Measurements from ENCODE around the gene SMAD4. TPM values are rescaled to one million over a fixed set of nuclear protein-coding genes. Genes with fewer than 3 reads are reported as not detected.

Gene SMAD4
- polyA plus RNA-seq, 3 donors, result 21.0 to 34.0 (median 29.1) TPM

DNA sequence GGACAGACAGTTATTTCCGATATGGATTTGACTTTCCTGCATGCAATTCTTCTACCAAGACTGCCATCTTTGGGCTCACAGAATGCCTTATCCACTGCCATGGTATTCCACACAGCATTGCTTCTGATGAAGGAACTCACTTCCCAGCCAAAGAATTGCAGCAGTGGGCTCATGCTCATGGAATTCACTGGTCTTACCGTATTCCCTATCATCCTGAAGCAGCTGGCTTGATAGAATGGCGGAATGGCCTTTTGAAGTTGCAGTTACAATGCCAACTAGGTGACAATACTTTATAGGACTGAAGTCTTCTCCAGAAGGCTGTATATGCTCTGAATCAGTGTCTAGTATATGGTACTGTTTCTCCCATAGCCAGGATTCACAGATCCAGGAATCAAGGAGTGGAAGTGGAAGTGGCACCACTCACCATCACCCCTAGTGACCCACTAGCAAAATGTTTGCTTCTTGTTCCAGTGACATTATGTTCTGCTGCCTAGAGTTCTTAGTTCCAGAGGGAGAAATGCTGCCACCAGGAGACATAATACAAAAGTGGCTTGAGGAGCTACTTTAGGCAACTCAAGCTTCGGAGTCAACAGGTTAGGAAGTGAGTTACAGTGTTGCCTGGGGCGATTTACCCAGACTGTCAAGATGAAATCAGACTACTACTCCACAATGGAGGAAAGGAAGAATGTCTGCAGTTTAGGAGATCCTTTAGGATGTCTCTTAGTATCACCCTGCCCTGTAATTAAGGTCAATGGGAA lies 23.8 kb upstream of the SMAD4 start:
- Mint-ChIP-seq H3K27me3 (ENCODE audit: low read depth in 3 of 3) (peaks cover 0 to 2% (median 0%) of the 10 kb centered on the region in 3 donors), H3K9me3 (peaks cover 0 to 10% (median 6%) of the 10 kb centered on the region in 7 donors), H3K4me1 (peaks cover 7% of the 10 kb centered on the region), H3K27ac (no peak overlapping the region), H3K4me3 (no peak overlapping the region), H3K36me3 (no peaks in the 10 kb centered on the region)
- DNase-seq, result no peak
- intact Hi-C loops (cut with micrococcal nuclease), result no loop called here
- peaks cover 4 to 5% of the 10 kb centered on the region in 2 donors for H3K4me1 ChIP-seq (ENCODE audit: control insufficient read depth in 1 of 2, insufficient read depth in 2 of 2, low read length in 2 of 2)
- H3K36me3 ChIP-seq (replicated peaks in 1 of 2; ENCODE audit: control insufficient read depth in 1 of 2, insufficient read depth in 2 of 2, low read length in 2 of 2), result no peaks in the 10 kb centered on the region
- TF ChIP-seq CTCF (IDR thresholded peaks at IDR 0.05), result no peak
- no peaks in the 10 kb centered on the region for H4K20me1 ChIP-seq (ENCODE audit: insufficient read depth, low read length)
- H3K79me2 ChIP-seq (ENCODE audit: insufficient read depth, low read length), result no peaks in the 10 kb centered on the region
- no peak overlapping the region for H2AFZ ChIP-seq (ENCODE audit: insufficient read depth, low read depth, low read length, poor library complexity, severe bottlenecking)
- H3K9ac ChIP-seq (ENCODE audit: insufficient read depth, low read length, poor library complexity, severe bottlenecking), result no peak overlapping the region
- H3K4me2 ChIP-seq (replicated peaks; ENCODE audit: extremely low read depth, low read length, poor library complexity, severe bottlenecking), result no peak overlapping the region
- H3K9me3 ChIP-seq (replicated peaks in 1 of 2; ENCODE audit: control insufficient read depth in 1 of 2, insufficient read depth in 1 of 2, low read length in 2 of 2), result no peaks in the 10 kb centered on the region
- WGBS (ENCODE audit: insufficient coverage), result 75% methylated on average over 2 of the region's 5 CpGs
- no peak overlapping the region for H3K4me3 ChIP-seq (replicated peaks in 1 of 3; ENCODE audit: low read depth in 2 of 3, low read length in 3 of 3)
- H3K27ac ChIP-seq (ENCODE audit: low read depth in 1 of 2, low read length in 2 of 2), result no peak overlapping the region
- H3K27me3 ChIP-seq (ENCODE audit: control insufficient read depth in 2 of 2, insufficient read depth in 2 of 2, low read length in 2 of 2), result no peaks in the 10 kb centered on the region

DNA sequence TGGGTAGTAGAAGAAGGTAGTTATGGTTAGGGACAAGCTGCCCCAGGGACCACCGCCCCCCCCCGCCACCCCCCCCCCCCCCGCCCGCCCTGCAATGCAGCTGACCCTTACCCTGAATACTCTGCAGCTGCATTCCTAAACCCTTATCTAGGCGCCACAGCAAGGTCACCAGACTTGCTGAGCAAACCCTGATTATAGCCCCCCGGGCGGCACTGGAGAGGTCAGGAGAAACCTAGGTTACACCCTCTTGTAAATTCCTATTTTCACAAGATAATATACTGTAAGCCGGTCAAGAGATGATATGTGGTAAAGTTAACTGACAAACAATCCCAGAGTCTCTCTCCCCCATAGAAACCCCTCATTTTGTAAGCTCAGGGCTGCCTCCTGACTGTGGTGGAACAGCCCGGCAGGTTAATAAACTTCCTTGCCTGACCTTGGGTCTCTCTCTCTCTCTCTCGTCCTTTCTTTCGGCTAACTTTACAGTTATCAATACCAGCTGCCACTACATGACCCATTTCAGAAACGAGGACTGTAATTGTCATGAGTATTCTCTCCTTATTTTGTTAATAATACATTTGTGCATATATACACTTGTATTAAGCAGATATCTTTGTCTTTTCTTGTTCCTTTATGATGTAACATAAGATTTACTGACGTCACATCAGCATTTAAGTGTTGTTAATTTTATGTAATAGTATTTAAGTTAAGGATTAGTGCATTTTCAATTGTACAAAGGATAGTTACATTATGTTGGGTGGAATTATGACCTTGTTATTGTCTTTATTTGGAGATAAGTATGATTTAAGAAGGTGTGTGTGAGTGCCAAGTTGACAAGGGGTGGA lies 22.8 kb upstream of the SMAD4 start:
- no peaks in the 10 kb centered on the region for H3K79me2 ChIP-seq (ENCODE audit: insufficient read depth, low read length)
- intact Hi-C loops (cut with micrococcal nuclease), result no loop called here
- H3K27ac ChIP-seq (ENCODE audit: low read depth in 1 of 2, low read length in 2 of 2), result no peak overlapping the region
- no peak for DNase-seq
- H3K4me2 ChIP-seq (replicated peaks; ENCODE audit: extremely low read depth, low read length, poor library complexity, severe bottlenecking), result no peak overlapping the region
- no peak overlapping the region for H3K9ac ChIP-seq (ENCODE audit: insufficient read depth, low read length, poor library complexity, severe bottlenecking)
- no peak overlapping the region for H2AFZ ChIP-seq (ENCODE audit: insufficient read depth, low read depth, low read length, poor library complexity, severe bottlenecking)
- 100% methylated on average over 1 of the region's 13 CpGs for WGBS (ENCODE audit: insufficient coverage)
- TF ChIP-seq CTCF (IDR thresholded peaks at IDR 0.05), result no peak
- H3K36me3 ChIP-seq (replicated peaks in 1 of 2; ENCODE audit: control insufficient read depth in 1 of 2, insufficient read depth in 2 of 2, low read length in 2 of 2), result no peaks in the 10 kb centered on the region
- Mint-ChIP-seq H3K27me3 (ENCODE audit: low read depth in 3 of 3) (peaks cover 0 to 2% (median 0%) of the 10 kb centered on the region in 3 donors), H3K4me3 (no peak overlapping the region), H3K9me3 (peaks cover 0 to 8% (median under 1%) of the 10 kb centered on the region in 7 donors), H3K36me3 (no peaks in the 10 kb centered on the region), H3K27ac (no peak overlapping the region), H3K4me1 (peaks cover 7% of the 10 kb centered on the region)
- H3K4me1 ChIP-seq (ENCODE audit: control insufficient read depth in 1 of 2, insufficient read depth in 2 of 2, low read length in 2 of 2), result peaks cover 4 to 5% of the 10 kb centered on the region in 2 donors
- no peak overlapping the region for H3K4me3 ChIP-seq (replicated peaks in 1 of 3; ENCODE audit: low read depth in 2 of 3, low read length in 3 of 3)
- H4K20me1 ChIP-seq (ENCODE audit: insufficient read depth, low read length), result no peaks in the 10 kb centered on the region
- no peaks in the 10 kb centered on the region for H3K27me3 ChIP-seq (ENCODE audit: control insufficient read depth in 2 of 2, insufficient read depth in 2 of 2, low read length in 2 of 2)
- H3K9me3 ChIP-seq (replicated peaks in 1 of 2; ENCODE audit: control insufficient read depth in 1 of 2, insufficient read depth in 1 of 2, low read length in 2 of 2), result no peaks in the 10 kb centered on the region
